SHP77 treated with DMSO at 0.1 percent for 48 hours (cell line): ENCODE data around the gene HPCAL1.
A peak's percentile ranks its signal among the peaks of the same experiment; 100 is the strongest.

ENCODE experiments used
- DNase-seq: peaks from one replicate; lab custom pipeline; 2025; lab: John Stamatoyannopoulos, UW

HPCAL1 gene

DNA sequence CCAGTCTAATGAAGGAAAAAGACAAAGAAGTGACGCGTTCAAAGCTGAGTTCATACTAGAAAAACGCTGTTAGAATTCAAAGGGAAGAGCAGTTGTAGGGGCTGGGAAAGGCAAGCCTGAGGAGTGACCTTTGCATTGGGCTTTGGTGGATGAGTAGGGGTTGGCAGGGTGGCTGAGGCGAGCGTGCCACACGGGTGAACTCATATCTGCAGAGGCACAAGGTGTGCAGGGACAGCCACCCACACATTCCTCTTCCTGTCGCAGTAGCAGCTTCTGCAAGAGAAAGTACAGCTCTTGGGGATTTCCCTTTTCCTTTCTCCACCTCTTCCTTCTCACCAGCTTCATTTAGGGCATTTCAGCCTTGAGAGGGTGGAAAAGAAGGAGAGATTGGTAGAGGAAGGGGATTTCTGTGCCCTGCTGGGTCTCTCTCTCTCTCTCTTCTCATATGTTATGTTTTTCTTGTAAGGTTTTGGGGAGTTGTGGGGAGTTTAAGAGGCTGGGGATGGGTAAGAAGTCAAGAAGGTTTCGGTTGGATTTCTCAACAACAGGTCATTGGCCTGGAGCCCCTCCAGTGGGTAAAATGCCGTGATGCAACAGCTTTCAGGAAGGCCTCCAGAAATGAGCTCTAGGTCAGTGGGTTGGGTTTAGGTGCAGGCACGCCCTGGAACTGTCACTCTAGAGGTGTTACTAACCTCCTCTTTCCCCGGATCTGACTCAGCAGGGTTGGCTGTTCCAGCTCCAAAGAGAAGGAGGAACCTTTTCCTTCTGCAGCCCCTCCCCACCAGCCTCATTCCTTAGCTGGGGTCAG, 105.3 kb downstream of the HPCAL1 start:
- no peak for DNase-seq

DNA sequence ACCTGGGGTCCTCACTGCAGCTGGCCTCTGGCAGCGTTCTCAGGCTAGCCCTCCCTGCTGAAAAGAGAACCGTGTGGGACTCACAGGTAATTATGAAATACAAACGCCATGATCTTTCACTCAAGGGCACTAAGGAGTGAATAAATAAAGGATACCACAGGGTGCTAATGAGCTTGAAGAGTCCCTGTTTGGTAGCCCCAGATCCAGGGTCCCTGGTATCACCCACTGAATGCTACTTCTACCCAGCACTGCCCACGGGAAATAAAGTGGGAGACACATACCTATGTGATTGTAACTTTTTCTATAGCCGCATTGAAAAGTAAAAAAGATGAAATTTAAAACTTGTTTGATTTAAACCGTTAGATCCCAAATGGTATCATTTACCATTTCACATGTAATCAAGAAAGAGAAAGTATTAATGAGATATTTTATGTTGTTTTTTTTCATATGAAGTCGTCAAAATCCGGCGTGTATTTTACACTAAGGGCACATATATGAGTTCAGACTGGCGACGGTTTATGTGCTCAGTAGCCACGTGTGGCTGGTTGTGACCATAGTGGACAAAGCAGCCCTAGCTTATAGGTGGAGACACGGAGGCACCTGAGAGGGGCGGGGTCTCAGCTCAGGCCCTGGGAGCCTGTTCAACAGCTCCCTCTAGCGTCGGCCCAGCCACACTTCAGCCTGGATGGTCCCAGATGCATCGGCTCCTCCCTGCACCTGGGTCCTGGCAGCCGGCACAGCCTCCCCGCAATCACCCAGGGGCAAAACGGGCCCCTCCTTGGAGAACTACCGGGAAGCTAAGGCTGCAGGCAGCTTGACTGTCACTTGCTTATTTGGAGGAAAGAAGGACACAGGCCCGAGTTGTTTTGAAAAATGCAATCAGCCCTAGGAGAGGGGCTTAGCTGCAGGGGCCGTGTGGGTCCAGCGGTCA, 106.2 kb downstream of the HPCAL1 start:
- peak; percentile 84 for DNase-seq

DNA sequence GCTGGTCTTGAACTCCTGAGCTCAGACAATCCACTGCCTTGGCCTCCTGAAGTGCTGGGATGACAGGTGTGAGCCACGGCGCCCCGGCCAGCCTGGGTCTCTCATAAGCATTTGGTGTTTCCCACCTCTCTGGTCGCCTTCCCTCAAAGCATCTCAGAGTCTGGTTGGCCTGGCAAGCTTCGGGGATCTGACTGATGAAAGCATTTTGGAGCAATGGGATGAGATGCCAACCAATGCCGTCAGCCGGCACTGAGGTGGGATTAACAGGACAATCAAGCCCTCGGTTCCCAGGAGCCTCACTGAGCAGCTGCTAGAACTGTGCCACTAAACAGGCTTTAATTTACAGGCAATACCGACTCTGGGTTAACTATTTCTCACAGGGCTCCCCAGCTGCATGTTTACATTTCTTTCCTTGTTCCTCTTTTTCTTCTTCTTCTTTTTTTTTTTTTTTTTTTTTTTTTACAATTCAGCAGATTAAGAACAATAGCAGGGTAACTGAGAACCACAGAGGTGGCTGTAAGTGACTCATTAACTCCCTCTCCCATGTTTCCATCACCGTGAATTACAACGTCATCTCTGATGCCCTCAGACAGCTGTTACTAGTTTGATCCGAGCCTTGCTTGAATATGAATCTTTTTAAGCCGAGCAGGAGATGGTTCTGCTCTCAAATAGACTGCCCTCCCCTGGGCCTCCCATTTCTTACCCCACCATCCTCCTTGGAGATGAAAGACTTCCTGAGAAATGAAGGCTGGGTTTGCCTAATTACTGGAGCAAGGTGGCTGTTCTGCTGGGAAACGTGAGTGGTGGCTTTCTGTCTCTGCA, 107.5 kb downstream of the HPCAL1 start:
- no peak for DNase-seq

DNA sequence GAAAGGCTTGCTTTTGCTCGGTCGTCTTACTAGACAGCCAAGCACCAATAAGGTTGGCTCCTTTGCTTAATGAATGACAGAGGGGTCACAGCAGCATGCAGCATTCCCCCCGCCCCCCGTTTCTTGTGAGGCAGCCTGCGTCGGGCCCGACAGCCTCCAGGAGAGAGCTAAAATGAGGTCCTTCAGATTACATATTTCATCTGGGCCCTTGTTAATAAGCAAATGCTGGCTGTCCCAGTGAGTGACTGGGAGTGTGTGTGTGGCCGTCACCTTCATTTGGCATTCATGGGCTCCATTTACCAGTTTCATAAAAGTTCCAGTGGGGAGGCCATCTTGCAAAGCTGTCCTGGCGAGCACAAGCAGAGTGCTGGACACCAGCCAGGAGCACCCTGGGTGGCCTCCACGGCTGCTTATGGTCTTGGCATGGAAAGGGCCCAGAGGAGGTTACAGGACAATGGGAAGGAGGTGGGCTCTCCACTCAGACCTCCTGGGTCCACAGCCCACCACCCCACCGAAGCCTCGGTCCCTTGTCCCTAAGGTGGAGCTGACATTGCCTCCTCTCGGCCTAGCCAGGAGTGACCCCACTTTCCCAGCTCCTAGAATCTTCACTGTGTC, 108.2 kb downstream of the HPCAL1 start:
- no peak for DNase-seq

DNA sequence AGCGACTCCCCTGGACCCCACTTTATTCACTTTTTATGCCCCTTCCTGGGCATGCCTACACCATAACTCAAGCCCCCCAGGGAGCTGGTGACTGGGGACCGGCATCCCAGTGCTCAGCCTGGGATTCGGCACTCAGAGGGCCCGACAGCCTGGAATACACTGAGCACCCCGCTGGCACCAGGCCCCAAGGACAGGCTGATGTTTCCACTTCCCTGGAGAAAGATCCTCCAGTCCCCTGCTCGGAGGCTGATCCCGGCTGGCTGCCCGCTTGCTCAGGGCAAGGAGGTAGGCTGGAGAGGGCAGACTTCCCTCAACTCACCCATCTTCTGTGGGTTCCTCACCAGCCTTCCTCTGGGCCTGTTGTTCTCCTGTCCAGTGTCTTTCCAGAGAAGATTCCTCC, 108.9 kb downstream of the HPCAL1 start:
- no peak for DNase-seq

DNA sequence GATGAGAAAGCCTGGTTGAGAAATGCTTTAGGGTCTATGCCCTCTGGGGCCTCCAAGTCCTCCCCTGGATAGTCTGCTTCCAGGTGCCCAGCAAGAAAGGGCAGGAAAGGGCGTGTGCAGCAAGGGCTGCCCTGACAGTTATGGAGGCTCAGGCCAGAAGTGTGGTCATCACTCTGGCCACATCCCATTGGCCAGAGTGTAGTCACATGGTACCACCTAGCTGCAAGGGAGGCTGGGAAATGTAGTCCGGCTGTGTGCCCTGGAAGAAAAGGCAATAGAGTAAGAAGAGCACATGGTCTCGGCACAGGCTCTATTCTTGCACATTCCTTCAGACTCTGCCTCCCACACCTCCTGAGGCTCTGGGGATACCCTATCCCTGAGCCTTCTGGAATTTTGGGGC, 109.7 kb downstream of the HPCAL1 start:
- peak; percentile 32 for DNase-seq

DNA sequence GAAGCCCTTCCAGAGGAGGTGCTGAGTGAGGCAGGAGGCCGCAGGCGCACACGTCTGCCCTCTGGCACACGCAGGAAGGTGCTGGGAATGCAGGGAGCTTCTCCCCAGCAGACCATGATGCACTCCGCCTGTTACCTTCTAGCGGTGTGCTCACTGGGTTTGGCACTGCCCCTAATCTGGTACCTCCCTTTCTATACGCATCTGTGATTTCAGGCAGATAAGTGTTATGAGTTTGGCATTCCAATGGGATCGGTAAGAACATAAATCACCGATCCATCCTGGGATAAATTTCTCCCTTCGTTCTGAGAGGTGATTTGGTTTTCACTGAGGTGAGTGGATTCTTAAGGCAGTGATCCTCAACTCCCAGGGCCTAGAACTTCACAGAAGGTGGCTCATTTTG, 110.8 kb downstream of the HPCAL1 start:
- DNase-seq: no peak

DNA sequence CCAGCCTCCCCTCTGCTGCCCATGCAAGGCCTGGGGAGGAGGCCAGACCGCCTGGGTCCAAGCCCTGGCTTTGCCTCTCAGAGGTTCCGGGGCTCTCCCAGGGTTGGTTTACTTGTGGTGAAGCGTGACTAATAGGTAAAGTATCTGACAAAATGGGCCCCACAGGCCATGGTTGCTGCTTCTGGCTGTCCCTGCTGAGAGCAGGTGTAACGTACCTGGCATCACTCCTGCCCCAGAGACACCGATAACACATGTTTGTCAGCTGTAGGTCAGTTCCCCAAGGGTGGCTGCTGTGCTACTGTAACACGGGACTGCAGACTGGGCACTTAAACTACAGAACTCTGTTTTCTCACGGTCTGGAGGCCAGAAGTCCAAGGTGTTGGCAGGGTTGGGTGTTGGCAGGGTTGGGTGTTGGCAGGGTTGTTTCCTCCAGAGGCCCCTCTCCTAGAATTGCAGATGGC, 111.3 kb downstream of the HPCAL1 start:
- DNase-seq: no peak

DNA sequence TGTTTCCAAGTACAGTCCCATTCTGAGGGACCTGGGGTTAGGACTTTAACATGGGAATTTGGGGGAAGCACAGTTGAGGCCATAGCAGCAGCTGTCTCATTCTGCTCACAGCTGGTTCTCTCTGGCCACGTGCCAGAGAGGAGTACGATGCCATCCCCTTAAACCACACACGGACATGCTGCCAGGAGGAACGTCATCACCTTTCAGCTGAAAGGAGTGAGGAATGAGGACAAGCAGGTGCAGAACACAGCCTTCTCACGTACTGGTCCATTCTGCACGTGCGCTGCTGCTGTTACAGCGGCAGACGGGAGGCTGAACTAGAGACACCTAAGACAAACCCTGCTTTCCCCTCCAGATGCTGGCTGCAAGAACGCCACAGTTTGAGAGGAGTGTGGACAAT, 111.9 kb downstream of the HPCAL1 start:
- DNase-seq: peak; percentile 97

DNA sequence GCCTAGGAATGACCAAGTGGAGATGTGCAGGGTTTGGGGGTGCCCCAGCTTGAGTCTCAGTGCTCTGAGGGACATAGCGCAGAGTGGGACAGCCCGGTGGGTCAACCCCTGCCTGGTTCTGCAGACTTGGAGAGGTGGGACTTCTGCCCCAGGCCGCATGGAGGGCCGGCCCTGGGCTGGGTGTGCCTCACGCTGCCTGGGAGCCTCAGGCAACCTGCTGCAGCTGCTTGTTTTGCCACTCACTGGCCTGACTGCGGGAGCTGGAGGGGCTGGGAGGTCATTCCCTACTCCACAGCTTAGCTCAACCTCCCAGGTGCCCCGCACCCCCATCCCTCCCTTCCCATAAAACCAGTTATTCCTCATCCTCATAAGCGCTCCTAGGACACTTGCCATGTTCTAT, 112.3 kb downstream of the HPCAL1 start:
- no peak for DNase-seq

DNA sequence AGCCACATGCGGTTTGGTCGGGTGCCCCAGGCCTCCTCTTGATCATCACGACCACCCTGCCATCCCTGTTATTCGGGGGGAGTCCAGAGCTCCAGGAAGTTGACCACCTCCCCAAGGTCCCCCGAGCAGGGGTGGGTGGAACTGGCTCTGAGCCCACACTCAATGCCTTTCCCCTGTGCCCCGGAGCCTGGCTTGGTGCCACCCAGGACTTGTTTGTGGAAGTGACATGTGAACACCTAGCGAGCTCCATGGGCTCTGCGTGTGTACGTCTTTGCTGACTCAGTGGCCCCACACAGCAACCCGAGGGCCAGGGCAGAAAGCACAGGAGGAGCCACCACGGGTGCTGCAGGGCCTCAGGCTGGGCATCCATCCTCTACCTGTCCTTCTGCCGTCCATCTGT, 112.9 kb downstream of the HPCAL1 start:
- DNase-seq: no peak

DNA sequence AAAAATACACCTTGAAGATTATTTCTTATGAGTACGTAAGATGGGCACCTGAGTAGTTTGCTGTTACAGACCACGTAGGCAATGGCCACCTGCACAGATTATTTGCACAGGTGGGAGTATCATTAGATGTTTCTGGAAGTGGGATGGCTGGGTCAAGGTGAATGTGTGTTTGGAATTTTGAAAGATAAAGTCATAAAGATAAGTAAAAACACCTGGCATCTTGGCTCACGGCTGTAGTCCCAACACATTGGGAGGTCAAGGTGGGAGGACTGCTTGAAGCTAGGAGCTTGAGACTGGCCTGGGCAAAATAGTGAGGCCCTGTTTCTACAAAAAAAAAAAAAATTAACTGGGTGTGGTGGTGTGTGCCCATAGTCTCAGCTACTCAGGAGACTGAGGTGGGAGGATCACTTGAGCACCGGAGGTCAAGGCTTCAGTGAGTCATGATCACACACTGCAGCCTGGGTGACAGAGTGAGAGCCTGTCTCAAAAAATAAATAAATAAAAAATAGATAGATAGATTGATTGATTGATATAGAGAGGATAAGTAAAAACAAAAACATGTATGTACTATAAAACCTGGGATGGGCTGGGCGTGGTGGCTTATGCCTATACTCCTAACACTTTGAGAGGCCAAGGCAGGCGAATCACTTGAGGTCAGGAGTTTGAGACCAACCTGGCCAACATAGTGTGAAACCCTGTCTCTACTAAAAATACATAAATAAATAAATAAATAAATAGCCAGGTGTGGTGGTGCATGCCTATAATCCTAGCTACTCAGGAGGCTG, 115.0 kb downstream of the HPCAL1 start:
- no peak for DNase-seq

DNA sequence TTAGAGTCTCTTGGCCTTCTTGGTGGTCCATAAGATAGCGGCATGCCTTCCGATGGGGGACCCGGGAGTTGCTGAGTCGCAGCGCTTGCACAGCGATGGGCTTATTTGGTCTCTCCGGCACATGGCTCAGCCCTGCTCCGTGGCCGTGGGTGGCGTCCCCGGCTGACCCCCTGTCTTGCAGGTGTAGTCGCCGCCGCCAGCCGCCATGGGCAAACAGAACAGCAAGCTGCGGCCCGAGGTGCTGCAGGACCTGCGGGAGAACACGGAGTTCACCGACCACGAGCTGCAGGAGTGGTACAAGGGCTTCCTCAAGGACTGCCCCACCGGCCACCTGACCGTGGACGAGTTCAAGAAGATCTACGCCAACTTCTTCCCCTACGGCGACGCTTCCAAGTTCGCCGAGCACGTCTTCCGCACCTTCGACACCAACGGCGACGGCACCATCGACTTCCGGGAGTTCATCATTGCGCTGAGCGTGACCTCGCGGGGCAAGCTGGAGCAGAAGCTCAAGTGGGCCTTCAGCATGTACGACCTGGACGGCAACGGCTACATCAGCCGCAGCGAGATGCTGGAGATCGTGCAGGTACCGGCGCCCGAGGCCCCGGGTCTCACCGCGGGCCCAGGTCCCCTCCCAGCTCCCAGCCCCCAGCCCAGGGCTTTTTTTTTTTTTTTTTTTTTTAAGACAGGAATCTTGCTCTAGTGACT, 117.0 kb downstream of the HPCAL1 start:
- no peak for DNase-seq

DNA sequence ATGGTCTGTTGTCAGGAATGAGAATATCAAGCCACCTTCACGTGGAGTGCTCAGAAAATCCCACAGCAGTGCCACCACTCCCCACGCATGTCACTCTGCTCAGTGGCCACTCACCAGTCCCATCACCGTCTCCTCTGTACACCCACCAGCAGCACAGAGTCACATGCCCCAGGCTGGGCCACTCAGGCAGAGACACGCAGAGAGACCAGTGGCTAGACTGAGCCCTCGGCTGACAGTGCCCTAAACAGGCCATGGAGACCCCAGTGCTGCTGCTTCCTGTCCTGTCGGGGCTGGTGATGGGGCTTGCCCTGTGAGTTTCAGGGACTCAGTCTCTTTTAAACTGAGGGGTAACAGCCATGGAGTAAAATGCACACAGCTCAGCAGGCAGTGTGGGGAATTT, 119.5 kb downstream of the HPCAL1 start:
- DNase-seq: no peak

DNA sequence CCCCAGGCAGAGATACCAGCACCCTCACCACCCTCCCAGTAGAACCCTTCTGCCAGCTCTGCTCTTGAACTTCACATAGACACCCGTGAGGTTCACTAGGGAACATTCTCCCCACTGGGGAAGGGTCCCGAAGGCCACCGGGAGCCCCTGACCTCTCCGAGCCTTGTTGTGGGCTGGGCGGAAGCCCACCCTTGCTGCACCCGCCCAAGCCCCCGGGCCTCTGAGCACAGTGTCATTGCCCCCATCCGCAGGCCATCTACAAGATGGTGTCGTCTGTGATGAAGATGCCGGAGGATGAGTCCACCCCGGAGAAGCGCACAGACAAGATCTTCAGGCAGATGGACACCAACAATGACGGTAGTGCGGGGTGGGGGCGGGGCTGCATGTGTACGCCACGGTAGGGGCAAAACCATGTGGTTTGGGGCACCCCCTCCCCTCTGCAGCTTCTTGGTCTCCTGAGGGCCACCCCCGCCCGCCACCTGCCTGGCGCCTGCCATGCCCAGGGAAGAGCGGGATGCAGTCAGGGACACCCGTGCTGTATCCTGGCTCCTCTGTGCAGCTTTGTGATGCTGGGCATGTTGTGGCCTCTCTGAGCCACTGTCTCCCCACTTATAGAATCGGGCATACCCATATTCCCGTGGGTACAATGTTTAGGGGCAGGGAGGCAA, 120.2 kb downstream of the HPCAL1 start:
- no peak for DNase-seq

DNA sequence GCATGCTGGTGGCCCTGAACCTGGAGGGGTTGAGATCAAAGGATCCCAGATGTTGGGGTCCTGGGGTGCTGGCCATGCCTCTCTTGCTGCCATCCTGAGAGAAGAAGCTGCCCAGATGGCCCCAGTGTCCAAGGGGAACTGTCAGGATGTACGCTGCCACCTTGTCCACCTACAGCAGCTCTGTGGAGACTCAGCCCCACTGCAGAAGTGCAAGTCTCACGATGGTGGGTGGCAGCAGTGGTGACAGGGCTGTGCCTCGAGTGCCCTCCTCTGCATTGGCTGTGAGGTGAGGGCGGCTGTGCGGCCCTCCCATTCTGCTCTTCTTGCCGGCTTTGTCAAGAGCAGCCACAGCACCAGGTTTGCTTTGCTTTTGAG, 120.7 kb downstream of the HPCAL1 start:
- DNase-seq: no peak

DNA sequence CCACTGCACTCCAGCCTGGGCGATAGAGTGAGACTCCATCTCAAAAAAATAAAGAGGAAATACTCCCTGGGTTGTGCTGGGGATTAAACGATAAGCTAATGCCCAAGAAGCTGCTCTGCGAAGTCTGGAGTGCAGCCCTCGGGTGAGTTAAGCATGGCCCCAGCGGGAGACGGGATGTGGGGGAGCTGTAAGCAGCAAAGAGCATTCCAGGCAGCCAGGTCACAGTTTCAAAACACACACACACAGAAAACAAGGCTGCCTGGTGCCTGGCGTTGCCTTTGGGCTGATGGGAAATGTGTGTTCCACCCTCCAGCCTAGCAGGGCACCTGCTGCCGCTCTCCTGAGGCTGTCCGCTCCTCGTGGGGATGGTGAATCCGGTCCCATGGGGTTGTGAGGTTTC, 121.3 kb downstream of the HPCAL1 start:
- DNase-seq: no peak

DNA sequence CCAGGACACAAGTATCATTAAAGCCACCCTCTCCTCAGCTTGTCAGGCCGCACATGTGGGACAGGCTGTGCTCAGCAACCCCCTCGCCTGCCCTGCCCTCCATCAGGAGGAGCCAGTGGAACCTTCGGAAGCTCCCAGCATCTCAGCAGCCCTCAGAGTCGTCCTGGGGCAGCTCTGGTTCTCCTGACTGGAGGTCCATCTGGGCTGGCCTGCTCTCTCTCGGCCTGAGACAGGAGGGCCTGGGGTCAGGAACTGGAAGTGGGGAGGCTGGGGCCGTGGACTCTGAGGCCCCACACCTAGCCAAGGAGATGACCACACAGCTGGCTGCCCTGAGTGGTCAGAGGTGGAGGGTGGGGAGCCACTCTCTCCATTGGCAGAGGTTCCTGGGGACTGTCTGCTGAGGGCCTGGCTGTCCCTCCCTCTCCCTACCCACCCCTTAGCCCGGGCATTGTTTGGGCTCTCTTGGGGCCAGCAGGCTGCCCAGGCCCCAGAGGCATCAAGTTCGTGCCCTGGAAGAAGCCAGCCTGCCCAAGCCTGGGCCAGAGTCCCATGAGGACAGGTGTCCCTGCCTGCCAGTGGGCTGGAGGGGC, 122.3 kb downstream of the HPCAL1 start:
- DNase-seq: no peak

DNA sequence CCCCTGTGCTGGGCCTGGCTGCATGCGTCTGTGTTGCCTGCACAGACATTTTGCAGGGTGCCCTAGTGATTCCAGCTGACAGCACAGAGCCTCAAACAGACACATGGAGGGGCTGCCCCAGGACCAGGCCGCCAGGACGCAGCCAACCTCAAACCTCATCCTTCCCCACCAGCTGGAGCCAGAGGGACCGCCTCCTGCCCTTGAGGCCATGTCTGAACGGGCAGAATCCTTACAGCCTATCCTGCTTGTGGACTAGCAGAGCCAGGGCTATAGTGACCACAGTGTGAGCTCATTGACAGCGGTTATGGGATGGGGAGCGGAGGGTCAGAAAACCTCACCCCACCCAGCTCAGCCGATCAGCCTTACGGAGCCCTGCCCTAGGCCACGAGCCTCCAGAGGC, 123.0 kb downstream of the HPCAL1 start:
- no peak for DNase-seq
